GM12892 (cell line): Measurements from ENCODE around the gene EPHA6.

Experiments
- POLR2A ChIP-seq: IDR thresholded peaks from 2 replicates; pipeline ENCODE4 v1.6.1; 2011; ENCODE audit warnings: low read depth, low read length, control low read depth
- POLR2AphosphoS5 ChIP-seq: IDR thresholded peaks from 2 replicates; pipeline ENCODE4 v1.6.1; 2011; ENCODE audit warnings: low read depth, low read length, control low read depth

DNA sequence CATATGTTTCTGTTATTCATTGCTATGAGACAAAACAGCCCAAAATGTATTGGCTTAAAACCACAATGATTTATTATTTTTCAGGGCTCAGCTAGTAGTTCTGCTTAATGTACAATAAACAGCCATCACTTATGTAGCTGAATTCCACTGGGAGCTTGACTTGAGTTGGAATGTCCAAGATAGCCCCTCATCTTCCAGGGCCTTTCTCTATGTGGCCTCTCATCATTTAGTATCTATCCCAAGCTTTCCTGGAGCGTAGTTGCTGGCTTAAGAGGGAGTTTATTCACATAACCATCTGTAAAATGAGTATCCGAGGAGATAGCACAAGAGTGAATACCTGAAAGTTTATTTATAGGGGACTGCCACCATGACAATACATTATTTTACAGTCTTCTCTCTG is 176.8 kb downstream of the EPHA6 start:
- TF ChIP-seq POLR2AphosphoS5 (no peak), POLR2A (no peak)
